ENCODE measurements around the gene RNF144B. TPM values are rescaled to one million over a fixed set of nuclear protein-coding genes. Genes with fewer than 3 reads are reported as not detected.

The RNF144B gene
- total and polyA plus RNA-seq, 2 of the 8 experiments (the other 6 are each of a cell fraction or from before 2014, with no cell fraction given) = 1.8 to 11.2 TPM

- Histone ChIP-seq H3K27ac (ENCODE audit: low read depth, low read length) (no peak overlapping the region), H4K8ac (ENCODE audit: extremely low read depth, insufficient read depth, low read length) (no peak overlapping the region), H3K27me3 (replicated peaks in 1 of 4; ENCODE audit: control insufficient read depth in 3 of 4, extremely low read depth in 1 of 4, insufficient read depth in 3 of 4, low read length in 3 of 4) (no peaks in the 10 kb centered on the region), H3K4me3 (ENCODE audit: extremely low read depth in 1 of 4, insufficient read depth in 2 of 4, low read depth in 3 of 4, low read length in 4 of 4) (no peak overlapping the region), H2BK12ac (ENCODE audit: low read depth, low read length) (no peak overlapping the region), H3K79me2 (ENCODE audit: control insufficient read depth in 1 of 2, insufficient read depth in 2 of 2, low read length in 2 of 2) (no peaks in the 10 kb centered on the region), H3K36me3 (ENCODE audit: control insufficient read depth in 2 of 4, insufficient read depth in 4 of 4, low read length in 3 of 4) (no peaks in the 10 kb centered on the region), H3K9me3 (ENCODE audit: insufficient read depth in 2 of 2, low read depth in 1 of 2, low read length in 1 of 2) (no peaks in the 10 kb centered on the region), H2BK120ac (replicated peaks; ENCODE audit: low read depth, low read length) (no peak overlapping the region), H3K23me2 (ENCODE audit: low read depth, low read length) (no peaks in the 10 kb centered on the region; the same call in 1 of the 2 replicates), H2AK5ac (ENCODE audit: low read depth, low read length) (no peak overlapping the region), H3K9ac (replicated peaks in 1 of 4; ENCODE audit: extremely low read depth in 1 of 4, low read depth in 3 of 4, low read length in 3 of 4) (no peak overlapping the region), H2BK5ac (ENCODE audit: low read depth, low read length) (no peak overlapping the region), H4K20me1 (replicated peaks in 1 of 2; ENCODE audit: control insufficient read depth in 1 of 2, insufficient read depth in 2 of 2, low read length in 2 of 2) (no peaks in the 10 kb centered on the region), H3K23ac (ENCODE audit: insufficient read length) (no peak overlapping the region), H2BK15ac (ENCODE audit: low read length) (no peak overlapping the region), H3K56ac (replicated peaks; ENCODE audit: insufficient read length, low read depth, low read length) (no peak overlapping the region), H4K91ac (replicated peaks; ENCODE audit: insufficient read length, low read length) (no peak overlapping the region), H3K4me2 (ENCODE audit: insufficient read depth in 1 of 2, low read depth in 2 of 2, low read length in 2 of 2) (no peak overlapping the region), H2BK20ac (ENCODE audit: low read length) (no peak overlapping the region), H3K4ac (replicated peaks; ENCODE audit: insufficient read length, low read depth, low read length) (no peak overlapping the region), H3K79me1 (ENCODE audit: low read depth, low read length) (no peaks in the 10 kb centered on the region), H3K18ac (ENCODE audit: extremely low read depth, low read length) (no peak overlapping the region), H3K14ac (ENCODE audit: insufficient read length) (no peak overlapping the region), H4K5ac (ENCODE audit: insufficient read length, low read depth, low read length) (no peak overlapping the region), H3K4me1 (replicated peaks in 1 of 4; ENCODE audit: control insufficient read depth in 3 of 4, insufficient read depth in 4 of 4, low read length in 3 of 4) (peaks cover 0 to 10% (median 4%) of the 10 kb centered on the region in 4 experiments; a peak in 5 of 7 replicates), H2AFZ (ENCODE audit: low read length) (no peak overlapping the region)
- CTCF ChIA-PET (ENCODE audit: partially characterized antibody) = interaction anchor here (2.1 kb wide), 1 partner anchor 9 kb away, joined by 7 read pairs; no protein-coding TSS in a partner anchor
- POLR2A ChIA-PET (ENCODE audit: partially characterized antibody) = no interaction called here
- no peak for TF ChIP-seq TAF7 (optimal IDR thresholded peaks at IDR 0.05; ENCODE audit: borderline replicate concordance, low read depth, low read length)
- no peak for FAIRE-seq
- WGBS, 2 experiments (ENCODE audit: extremely low coverage in 1 of 2, insufficient coverage in 1 of 2, insufficient read length in 1 of 2, insufficient replicate concordance in 2 of 2, low coverage in 1 of 2, low lambda C conversion rate in 2 of 2, missing lambda C conversion rate in 1 of 2) = 80% methylated on average over 2 of the region's 2 CpGs; no CpG with 5 or more reads in 1 of the 2 experiments
- no peak for DNase-seq (ENCODE audit: low read depth in 1 of 2, low spot score in 2 of 2)
These were observed 108.1 kb downstream of the RNF144B start for GRCh38 chr6:18495236-18495635.

Measured in H1 (cell line).